HEK293T (cell line): ENCODE measurements around the gene SPP1.

Experiments used
- ARNT ChIP-seq: fragments of 450-650 bp; IDR thresholded peaks from 2 replicates; pipeline ENCODE4 v1.6.1; 2017; ENCODE audit warnings: mild to moderate bottlenecking
- BHLHE40 ChIP-seq: fragments of 450-650 bp; IDR thresholded peaks from 2 replicates; pipeline ENCODE4 v1.6.1; 2016; ENCODE audit warnings: mild to moderate bottlenecking, moderate library complexity, borderline replicate concordance
- ELF4 ChIP-seq: fragments of 450-650 bp; IDR thresholded peaks from 2 replicates; pipeline ENCODE4 v1.6.1; 2017; ENCODE audit warnings: antibody characterized with exemption
- FOXK2 ChIP-seq: fragments of 450-650 bp; IDR thresholded peaks from 2 replicates; pipeline ENCODE4 v1.6.1; 2016; ENCODE audit warnings: mild to moderate bottlenecking
- FOXM1 ChIP-seq: fragments of 450-650 bp; IDR thresholded peaks from 2 replicates; pipeline ENCODE4 v1.6.1; 2017; ENCODE audit warnings: mild to moderate bottlenecking, borderline replicate concordance
- L3MBTL2 ChIP-seq: fragments of 450-650 bp; conservative IDR thresholded peaks from 2 replicates; pipeline ENCODE4 v1.6.1; 2016; ENCODE audit warnings: mild to moderate bottlenecking
- NFRKB ChIP-seq: fragments of 450-650 bp; IDR thresholded peaks from 2 replicates; pipeline ENCODE4 v1.6.1; 2016; ENCODE audit warnings: mild to moderate bottlenecking, moderate library complexity
- SP1 ChIP-seq: fragments of 450-650 bp; IDR thresholded peaks from 2 replicates; pipeline ENCODE4 v1.6.1; 2017
- SUZ12 ChIP-seq: fragments of 450-650 bp; IDR thresholded peaks from 2 replicates; pipeline ENCODE4 v1.6.1; 2016; ENCODE audit warnings: mild to moderate bottlenecking

DNA sequence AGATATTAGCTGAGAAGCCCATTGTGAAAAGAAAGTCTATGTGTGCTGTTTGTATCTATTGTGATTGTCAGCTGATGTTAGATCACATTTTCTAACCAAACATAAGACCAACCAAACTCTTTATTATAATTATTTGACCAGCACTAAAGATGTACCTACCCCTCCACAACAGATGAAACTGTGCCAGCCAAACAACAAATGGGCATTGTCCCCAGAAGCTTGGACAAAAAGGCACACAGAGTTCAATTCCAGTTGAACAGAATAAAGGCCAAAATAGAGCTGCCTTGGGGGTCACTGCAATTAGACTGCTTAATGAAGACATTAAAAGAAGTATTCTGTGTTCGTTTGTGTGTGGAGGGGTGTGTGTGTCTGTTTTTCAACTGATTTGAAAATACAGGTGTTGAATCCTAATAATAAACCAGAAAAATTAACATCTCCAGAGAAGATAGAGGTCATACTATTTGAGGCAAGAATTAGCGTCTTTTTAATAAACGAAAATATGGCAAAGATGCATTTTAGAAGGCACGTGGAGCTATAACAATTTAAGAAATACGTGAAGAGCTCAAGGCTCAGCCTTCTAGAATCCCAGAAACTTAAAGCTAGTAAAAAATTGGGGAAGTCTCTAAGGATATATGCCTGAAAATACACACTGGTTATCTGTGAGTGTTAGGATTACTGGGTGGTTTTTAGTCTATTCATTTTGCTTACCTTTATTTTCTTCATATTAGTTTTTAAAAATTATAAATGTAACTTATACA, 2.2 kb downstream of the SPP1 start:
- no peak for TF ChIP-seq ELF4
- TF ChIP-seq ARNT, result no peak
- no peak for TF ChIP-seq BHLHE40
- no peak for TF ChIP-seq L3MBTL2
- TF ChIP-seq FOXM1, result no peak
- no peak for TF ChIP-seq FOXK2
- no peak for TF ChIP-seq SUZ12
- TF ChIP-seq SP1, result no peak
- TF ChIP-seq NFRKB, result no peak
